H9 (cell line): ENCODE measurements around the gene EXOC2. TPM values are rescaled to one million over a fixed set of nuclear protein-coding genes. Genes with fewer than 3 reads are reported as not detected.
A peak's percentile ranks its signal among the peaks of the same experiment; 100 is the strongest.

Experiments used
- DNase-seq: peaks from one replicate; pipeline ENCODE4 v3.0.0-alpha.2; 2017
- H2AFZ ChIP-seq: one replicate; pipeline ENCODE4 v1.6.1; 2013; ENCODE audit warnings: mild to moderate bottlenecking, low read length, control low read depth, moderate library complexity
- H2AK5ac ChIP-seq: 2 replicates; pipeline ENCODE4 v1.6.1; 2013; ENCODE audit warnings: low read length, control low read depth, mixed read lengths; ENCODE audit not compliant: insufficient read length
- H2BK120ac ChIP-seq: one replicate; pipeline ENCODE4 v1.6.1; 2013; ENCODE audit warnings: low read depth, mild to moderate bottlenecking, low read length, control low read depth, inconsistent platforms; ENCODE audit not compliant: poor library complexity, severe bottlenecking
- H2BK12ac ChIP-seq: 2 replicates; pipeline ENCODE4 v1.6.1; 2013; ENCODE audit warnings: low read length, control low read depth, mixed read lengths, low read depth; ENCODE audit not compliant: insufficient read length
- H2BK15ac ChIP-seq: 2 replicates; pipeline ENCODE4 v1.6.1; 2013; ENCODE audit warnings: low read depth, low read length, control low read depth
- H2BK20ac ChIP-seq: one replicate; pipeline ENCODE4 v1.6.1; 2013; ENCODE audit warnings: low read depth, mild to moderate bottlenecking, low read length, control low read depth, inconsistent platforms; ENCODE audit not compliant: poor library complexity, severe bottlenecking
- H2BK5ac ChIP-seq: 2 replicates; pipeline ENCODE4 v1.6.1; 2013; ENCODE audit warnings: low read length, control low read depth, mixed read lengths; ENCODE audit not compliant: insufficient read length
- H3K14ac ChIP-seq: 2 replicates; pipeline ENCODE4 v1.6.1; 2013; ENCODE audit warnings: low read length, control low read depth; ENCODE audit not compliant: insufficient read depth
- H3K18ac ChIP-seq: 2 replicates; pipeline ENCODE4 v1.6.1; 2013; ENCODE audit warnings: low read depth, mild to moderate bottlenecking, mixed read lengths, low read length, control low read depth; ENCODE audit not compliant: insufficient read length
- H3K23ac ChIP-seq: 2 replicates; pipeline ENCODE4 v1.6.1; 2013; ENCODE audit warnings: low read length, control low read depth, mixed read lengths, low read depth; ENCODE audit not compliant: insufficient read length
- H3K23me2 ChIP-seq: 2 replicates; pipeline ENCODE4 v1.6.1; 2013; ENCODE audit warnings: low read depth, mild to moderate bottlenecking, mixed read lengths, low read length, control low read depth; ENCODE audit not compliant: insufficient read length, poor library complexity, severe bottlenecking
- H3K27ac ChIP-seq: 2 replicates; pipeline ENCODE4 v1.5.1; 2013; ENCODE audit warnings: low read length, control low read depth, mixed read lengths, low read depth; ENCODE audit not compliant: insufficient read length
- H3K27me3 ChIP-seq: 2 replicates; pipeline ENCODE4 v1.6.1; 2013; ENCODE audit warnings: low read length, control low read depth, inconsistent platforms; ENCODE audit not compliant: insufficient read depth
- H3K4ac ChIP-seq: 2 replicates; pipeline ENCODE4 v1.6.1; 2013; ENCODE audit warnings: low read depth, mild to moderate bottlenecking, control low read depth, inconsistent platforms, low read length, moderate library complexity
- H3K4me1 ChIP-seq: 2 replicates; pipeline ENCODE4 v1.6.1; 2013; ENCODE audit warnings: low read length, control low read depth, inconsistent platforms; ENCODE audit not compliant: insufficient read depth
- H3K4me2 ChIP-seq: 2 replicates; pipeline ENCODE4 v1.6.1; 2013; ENCODE audit warnings: low read length, control low read depth, mixed read lengths; ENCODE audit not compliant: insufficient read length, insufficient read depth
- H3K56ac ChIP-seq: 2 replicates; pipeline ENCODE4 v1.6.1; 2013; ENCODE audit warnings: low read depth, mild to moderate bottlenecking, mixed read lengths, low read length, control low read depth; ENCODE audit not compliant: insufficient read length
- H3K79me1 ChIP-seq: 2 replicates; pipeline ENCODE4 v1.6.1; 2013; ENCODE audit warnings: low read depth, mild to moderate bottlenecking, moderate library complexity, low read length, control low read depth, inconsistent platforms; ENCODE audit not compliant: insufficient read depth, poor library complexity, severe bottlenecking
- H3K79me2 ChIP-seq: 2 replicates; pipeline ENCODE4 v1.6.1; 2013; ENCODE audit warnings: low read length, control low read depth, inconsistent platforms; ENCODE audit not compliant: insufficient read depth
- H3K9ac ChIP-seq: 2 replicates; pipeline ENCODE4 v1.6.1; 2013; ENCODE audit warnings: low read length, control low read depth, mixed read lengths; ENCODE audit not compliant: insufficient read length; ENCODE audit errors: extremely low read depth
- H3K9me3 ChIP-seq: one replicate; pipeline ENCODE4 v1.6.1; 2013; ENCODE audit warnings: low read depth, low read length, inconsistent platforms; ENCODE audit not compliant: control insufficient read depth
- H3T11ph ChIP-seq: one replicate; pipeline ENCODE4 v1.6.1; 2013; ENCODE audit warnings: mild to moderate bottlenecking, low read length, control low read depth, inconsistent platforms
- H4K20me1 ChIP-seq: one replicate; pipeline ENCODE4 v1.6.1; 2013; ENCODE audit not compliant: control insufficient read depth, insufficient read length, insufficient read depth
- H4K5ac ChIP-seq: 2 replicates; pipeline ENCODE4 v1.6.1; 2013; ENCODE audit warnings: low read depth, mild to moderate bottlenecking, mixed read lengths, low read length, control low read depth; ENCODE audit not compliant: insufficient read length
- H4K8ac ChIP-seq: replicated peaks from 2 replicates; pipeline ENCODE4 v1.6.1; 2013; ENCODE audit warnings: low read length, control low read depth, mixed read lengths, low read depth; ENCODE audit not compliant: insufficient read length
- H4K91ac ChIP-seq: 2 replicates; pipeline ENCODE4 v1.6.1; 2013; ENCODE audit warnings: low read depth, mild to moderate bottlenecking, moderate library complexity, mixed read lengths, low read length, control low read depth; ENCODE audit not compliant: insufficient read length
- H3K27ac Mint-ChIP-seq, 3 experiments: 2 replicates in 2 of 3; 3 replicates in 1 of 3; pipeline ENCODE4 v1.8.0; 2020 to 2021; ENCODE audit warnings: mixed read lengths in 3 of 3, mild to moderate bottlenecking in 1 of 3, moderate library complexity in 1 of 3
- H3K27me3 Mint-ChIP-seq: 2 replicates; pipeline ENCODE4 v1.8.0; 2021; ENCODE audit warnings: low read depth, mild to moderate bottlenecking, moderate library complexity, mixed read lengths
- H3K36me3 Mint-ChIP-seq, 3 experiments: 2 replicates in 2 of 3; 3 replicates in 1 of 3; pipeline ENCODE4 v1.8.0; 2020 to 2021; ENCODE audit warnings: low read depth in 3 of 3, mixed read lengths in 3 of 3; ENCODE audit not compliant: insufficient read depth in 1 of 3
- H3K4me1 Mint-ChIP-seq, 2 experiments: 2 replicates each; pipeline ENCODE4 v1.8.0; 2020; ENCODE audit warnings: mixed read lengths in 2 of 2
- H3K4me3 Mint-ChIP-seq, 2 experiments: 2 replicates in 1 of 2; 3 replicates in 1 of 2; pipeline ENCODE4 v1.8.0; 2020 to 2021; ENCODE audit warnings: mild to moderate bottlenecking in 2 of 2, mixed read lengths in 2 of 2, moderate library complexity in 1 of 2
- H3K9me3 Mint-ChIP-seq, 2 experiments: 2 replicates in 1 of 2; 3 replicates in 1 of 2; pipeline ENCODE4 v1.8.0; 2020; ENCODE audit warnings: mild to moderate bottlenecking in 2 of 2, mixed read lengths in 2 of 2, moderate library complexity in 1 of 2
- CTCF ChIP-seq: fragments of 200-600 bp; sonication (generic); conservative IDR thresholded peaks from 3 replicates; pipeline ENCODE4 v1.8.0; 2021; ENCODE audit warnings: antibody characterized with exemption, mild to moderate bottlenecking
- WGBS: extraction: QIAGEN DNeasy Blood & Tissue Kit; methylation state at CpG from one replicate; pipeline ENCODE4 v1.1.7; 2013; ENCODE audit warnings: missing lambda C conversion rate, low lambda C conversion rate, mixed read lengths; ENCODE audit not compliant: insufficient read length; ENCODE audit errors: extremely low coverage; 5-methylcytosine and 5-hydroxymethylcytosine counted together
- total RNA-seq: library from RNA; stranded (reverse); gene quantifications from 2 replicates; pipeline ENCODE4 v1.2.1, GENCODE V29; 2021

The EXOC2 gene
- total RNA-seq, 1 experiment from 2014 or later, result 29.9 TPM

- Histone ChIP-seq H2BK20ac (no peak overlapping the region), H3K14ac (no peak overlapping the region), H2BK15ac (no peak overlapping the region), H3K27me3 (no peaks in the 10 kb centered on the region), H3K23ac (no peak overlapping the region), H2AK5ac (no peak overlapping the region), H3K4ac (no peak overlapping the region), H3K4me2 (no peak overlapping the region), H4K20me1 (no peaks in the 10 kb centered on the region), H2BK120ac (no peak overlapping the region), H3K79me2 (no peaks in the 10 kb centered on the region), H2BK5ac (no peak overlapping the region), H3T11ph (no peak overlapping the region), H3K79me1 (no peaks in the 10 kb centered on the region), H3K9me3 (peaks cover 6% of the 10 kb centered on the region), H2BK12ac (no peak overlapping the region), H4K91ac (no peak overlapping the region), H3K23me2 (no peaks in the 10 kb centered on the region), H3K9ac (no peak overlapping the region), H3K4me1 (no peaks in the 10 kb centered on the region), H4K8ac (no peak overlapping the region), H4K5ac (no peak overlapping the region), H3K56ac (no peak overlapping the region), H2AFZ (no peak overlapping the region), H3K18ac (no peak overlapping the region), H3K27ac (no peak overlapping the region)
- Mint-ChIP-seq H3K36me3 (peaks cover 32 to 62% (median 45%) of the 10 kb centered on the region in 3 experiments), H3K27ac (peak overlapping the region in 2 of 3 experiments; percentile 48 to 75; a peak in 1 of 7 replicates), H3K27me3 (no peaks in the 10 kb centered on the region), H3K4me3 (no peak overlapping the region), H3K4me1 (no peaks in the 10 kb centered on the region), H3K9me3 (peaks cover 7 to 11% of the 10 kb centered on the region in 2 experiments; a peak in 4 of 5 replicates)
- no CpG with 5 or more reads among the region's 5 CpGs for WGBS
- no peak for DNase-seq
- no peak for TF ChIP-seq CTCF
These were observed 122.1 kb downstream of the EXOC2 start for GRCh38 chr6:570825-571224.
